NCI-H2107 (cell line): Measurements from ENCODE around the gene MRPS24.
A peak's percentile ranks its signal among the peaks of the same experiment; 100 is the strongest.
"Not testable (repeated sequence)": the region's sequence is repeated elsewhere in the genome, so short reads cannot be mapped to it uniquely, and the experiment has no call there.

Experiments
- DNase-seq: peaks from one replicate; lab custom pipeline; 2025; lab: John Stamatoyannopoulos, UW

MRPS24 gene

DNA sequence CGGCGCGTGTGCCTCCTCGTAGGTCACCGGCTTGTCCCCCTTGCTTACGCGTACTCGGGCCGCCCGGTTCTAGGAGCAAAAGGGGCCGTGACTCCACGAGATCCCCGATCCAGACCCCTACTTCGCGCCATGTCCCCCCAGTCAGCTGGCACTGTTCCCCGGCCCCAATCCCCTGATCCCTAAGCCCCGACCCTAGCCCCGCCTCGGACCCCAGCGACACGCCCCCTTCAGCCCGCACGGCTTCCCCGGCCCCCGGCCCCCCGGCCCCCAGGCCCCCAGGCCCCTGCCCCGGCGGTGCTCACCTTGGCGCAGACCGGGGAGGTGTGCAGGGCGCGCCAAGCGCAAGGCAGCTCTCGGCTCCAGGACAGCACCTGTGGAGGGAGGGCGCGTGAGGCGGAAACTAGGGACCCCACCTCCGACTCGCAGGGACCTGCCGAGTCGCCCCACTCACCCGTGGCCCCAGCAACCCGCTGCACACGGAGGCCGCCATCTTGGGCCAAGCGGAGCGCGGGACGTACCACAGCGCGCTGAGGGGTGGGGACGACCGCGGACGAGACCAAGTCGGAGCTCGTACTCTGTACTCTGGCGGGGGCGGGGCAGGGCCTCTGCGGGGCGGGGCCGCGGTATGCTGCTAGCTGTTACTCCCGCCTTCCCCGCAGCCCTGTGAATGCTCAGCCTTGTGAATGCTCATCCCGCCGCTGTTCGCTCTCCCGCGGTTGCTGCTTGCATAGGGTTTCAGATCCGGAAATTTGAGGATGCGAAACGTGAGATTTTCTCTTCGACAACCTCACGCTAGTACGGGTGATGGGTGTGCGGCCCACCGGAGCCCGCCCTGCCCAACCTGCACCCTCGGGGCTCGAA lies at the start of gene MRPS24:
TSS of gene MRPS24 (minus strand) at position 512 of the 861 bp plus-strand sequence. CDS start at position 490, 22 bp downstream.
- DNase-seq = peak; percentile 92

DNA sequence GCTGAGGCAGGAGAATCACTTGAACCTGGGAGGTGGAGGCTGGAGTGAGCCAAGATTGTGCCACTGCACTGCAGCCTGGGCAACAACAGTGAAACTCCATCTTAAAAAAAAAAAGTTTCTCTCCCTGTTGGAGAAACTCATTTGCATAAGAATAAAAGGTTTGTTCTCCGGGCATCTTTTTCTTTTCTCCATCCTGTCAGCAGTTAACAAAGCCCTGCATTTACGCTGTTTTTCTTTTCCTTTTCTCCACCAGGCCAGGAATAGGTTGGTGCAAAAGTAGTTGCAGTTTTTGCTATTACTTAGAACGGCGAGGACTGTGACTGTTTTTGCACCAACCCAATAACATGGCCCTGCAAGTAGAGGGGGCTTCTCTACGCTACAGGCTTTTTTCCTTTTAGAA lies 46.6 kb upstream of the MRPS24 start:
- DNase-seq = no peak

DNA sequence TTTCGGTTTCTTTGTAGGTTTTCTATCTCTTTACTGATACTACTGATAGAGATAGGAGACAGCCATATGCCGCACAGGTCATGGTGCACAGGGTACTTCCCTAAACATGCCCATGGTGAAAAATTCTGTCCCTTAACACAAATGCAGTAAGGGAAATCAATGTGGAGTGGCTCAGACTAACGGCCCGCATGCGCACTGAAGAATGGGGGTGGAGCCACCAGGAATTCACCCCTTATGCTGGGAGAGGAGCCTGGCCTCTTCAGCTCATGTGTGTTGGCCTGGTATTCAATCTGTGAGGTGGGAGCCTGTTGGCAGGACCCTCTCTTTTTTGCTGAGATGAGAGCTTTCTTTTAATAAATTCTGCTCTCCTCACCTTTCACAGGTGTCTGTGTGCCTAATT lies 45.5 kb upstream of the MRPS24 start:
- DNase-seq = no peak

DNA sequence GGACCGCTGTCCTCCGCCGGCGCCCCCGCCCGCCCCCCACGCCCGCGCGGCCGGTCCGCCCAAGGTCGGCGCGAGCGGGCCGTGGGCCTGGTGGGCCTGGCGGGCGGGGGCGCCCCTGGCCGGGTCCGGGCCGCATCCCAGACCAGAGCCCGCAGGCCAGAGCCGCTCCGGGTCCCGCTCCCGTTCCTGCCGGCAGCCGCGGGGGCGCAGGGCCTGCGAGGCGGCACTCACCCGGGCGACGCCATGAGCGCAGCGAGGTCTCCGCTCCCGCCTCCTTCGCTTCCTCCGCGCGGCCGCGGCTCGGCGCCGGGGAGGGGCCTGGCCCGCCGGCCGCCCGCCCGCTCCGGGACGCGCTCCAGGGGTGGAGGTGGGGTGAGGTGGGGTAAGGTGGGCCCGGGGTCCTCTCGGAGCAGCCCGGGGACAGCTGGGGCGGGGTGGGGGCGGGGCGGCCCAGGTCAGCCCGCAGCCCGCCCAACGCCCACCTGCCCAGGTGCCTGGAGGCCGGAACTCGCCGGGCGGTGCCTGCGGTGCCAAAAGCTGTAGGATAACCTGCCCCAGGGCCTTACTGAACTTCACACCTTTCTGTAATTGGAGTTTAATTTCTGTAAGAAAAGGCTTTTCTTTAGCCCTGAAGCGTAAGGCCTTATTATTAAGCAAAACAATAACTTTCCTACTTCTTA lies 37.2 kb upstream of the MRPS24 start, which contains the start of gene URGCP:
TSS of gene URGCP (minus strand) at position 266 of the 680 bp plus-strand sequence. CDS start at position 245, 21 bp downstream.
- peak; percentile 15 for DNase-seq

DNA sequence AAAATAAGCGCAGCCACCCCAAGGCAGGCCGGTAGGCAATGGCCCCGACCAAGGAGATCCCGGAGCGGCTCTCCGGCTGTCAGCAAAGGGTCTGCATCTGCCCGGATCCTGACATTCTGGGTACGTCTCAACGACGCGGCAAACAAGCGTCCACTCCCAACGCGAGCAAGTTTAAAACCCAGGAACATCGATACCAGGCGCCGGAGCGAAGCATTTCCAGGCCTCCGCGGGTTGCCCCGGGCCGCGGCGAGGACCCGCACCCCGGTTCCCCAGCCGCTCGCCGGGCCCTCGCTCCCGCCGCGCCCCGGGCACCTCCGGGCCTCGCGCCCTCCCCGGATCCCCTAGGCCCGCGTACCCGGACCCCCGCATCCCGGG lies 36.6 kb upstream of the MRPS24 start:
- DNase-seq = no peak

DNA sequence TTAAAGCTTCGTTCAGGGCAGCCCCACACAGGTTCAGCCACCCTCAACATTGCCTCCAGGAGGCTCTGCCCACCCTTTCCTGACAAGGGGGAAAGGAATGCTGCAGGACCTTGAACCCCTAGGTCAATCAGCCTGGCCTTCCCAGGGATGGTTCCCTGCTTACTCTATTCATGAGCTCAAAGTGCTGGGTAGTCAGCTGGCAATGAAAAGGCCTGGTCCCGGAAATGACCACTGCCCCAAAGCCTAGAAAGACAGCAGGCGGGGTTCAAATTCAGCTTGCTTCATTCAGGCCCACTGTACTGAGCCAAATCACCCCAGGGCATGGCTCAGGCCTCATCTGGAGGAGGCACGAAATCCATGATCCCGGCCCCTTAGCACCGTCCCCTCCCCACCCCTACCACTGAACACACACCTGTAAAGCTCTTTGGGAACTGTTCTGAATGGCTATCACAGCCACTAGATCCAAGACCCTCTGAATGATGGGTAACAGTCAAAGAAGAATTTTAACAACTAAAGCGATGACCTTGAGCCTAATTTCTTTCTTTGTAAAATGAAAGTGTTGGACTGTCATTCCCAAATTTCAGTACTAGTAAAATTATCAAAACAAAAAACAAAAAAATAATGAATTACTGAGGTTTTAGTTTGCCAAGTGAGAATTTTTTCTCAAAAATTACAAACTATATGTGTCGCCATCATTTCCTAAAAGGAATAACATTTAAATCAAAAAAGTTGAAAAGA lies 36.1 kb upstream of the MRPS24 start:
- DNase-seq = no peak

DNA sequence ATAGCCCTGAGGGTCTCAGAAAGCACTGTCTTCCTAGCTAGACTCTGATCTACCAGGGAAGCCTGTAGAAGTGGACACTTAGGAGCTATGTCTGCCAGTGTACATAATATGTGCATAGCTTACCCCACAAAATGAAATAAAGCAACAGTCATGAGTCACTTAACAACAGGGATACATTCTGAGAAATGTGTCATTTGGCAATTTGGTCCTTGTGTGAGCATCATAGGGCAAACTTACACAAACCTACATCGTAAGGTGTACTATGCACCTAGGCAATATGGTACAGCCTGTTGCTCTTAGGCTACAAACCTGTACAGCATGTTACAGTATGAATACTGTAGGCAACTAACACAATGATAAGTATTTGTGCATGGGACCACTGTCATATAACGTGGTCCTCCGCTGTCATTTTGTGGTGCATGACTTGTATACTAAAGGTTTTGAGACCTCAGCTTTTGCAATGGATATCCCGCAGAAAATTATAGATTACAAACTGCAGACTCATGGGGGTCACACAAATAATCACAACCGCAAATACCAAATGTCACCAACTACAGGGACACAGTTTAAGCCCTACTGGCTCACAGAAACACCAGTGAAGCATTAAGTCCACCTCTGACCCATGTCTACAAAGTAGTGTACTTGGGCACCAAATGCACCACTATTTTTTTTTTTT lies 35.4 kb upstream of the MRPS24 start:
- DNase-seq = no peak

DNA sequence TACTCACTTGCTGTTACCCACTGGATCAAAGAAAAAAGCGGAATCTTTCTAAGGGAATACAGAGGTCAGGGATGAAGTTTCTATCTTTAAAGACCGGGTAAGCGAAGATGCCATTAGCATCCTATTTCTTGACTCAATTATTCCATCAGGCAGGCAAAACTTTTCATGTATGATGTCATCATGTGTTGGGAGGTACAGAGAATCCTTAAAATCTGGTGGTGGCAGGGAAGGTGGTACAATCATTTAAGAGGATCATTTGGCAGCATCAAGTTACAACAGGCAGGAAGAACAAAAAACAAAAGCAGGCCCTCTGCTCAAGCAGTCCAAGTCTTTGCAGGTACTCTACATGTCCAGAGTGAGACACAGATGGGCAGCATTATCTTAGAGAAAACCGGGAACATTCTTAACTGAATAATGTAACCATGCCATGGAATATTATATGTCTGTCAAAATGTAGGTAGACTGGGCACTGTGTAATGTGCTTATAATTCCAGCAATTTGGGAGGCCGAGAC lies 33.3 kb upstream of the MRPS24 start:
- DNase-seq = no peak

DNA sequence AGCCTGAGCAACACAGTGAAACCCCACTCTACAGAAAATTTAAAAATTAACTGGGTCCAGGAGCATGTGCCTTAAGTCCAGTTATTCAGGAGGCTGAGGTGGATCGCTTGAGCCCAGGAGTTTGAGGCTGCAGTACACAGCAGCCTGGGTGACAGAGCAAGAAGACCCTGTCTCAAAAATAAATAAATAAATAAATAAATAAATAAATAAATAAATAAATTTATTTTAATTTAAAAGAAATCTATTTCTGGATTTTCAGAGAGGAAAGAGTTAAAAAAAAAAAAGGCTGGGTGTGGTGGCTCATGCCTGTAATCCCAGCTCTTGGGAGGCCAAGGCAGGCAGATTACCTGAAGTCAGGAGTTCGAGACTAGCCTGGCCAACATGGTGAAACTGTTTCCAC lies 29.3 kb upstream of the MRPS24 start:
- DNase-seq = not testable (repeated sequence)

DNA sequence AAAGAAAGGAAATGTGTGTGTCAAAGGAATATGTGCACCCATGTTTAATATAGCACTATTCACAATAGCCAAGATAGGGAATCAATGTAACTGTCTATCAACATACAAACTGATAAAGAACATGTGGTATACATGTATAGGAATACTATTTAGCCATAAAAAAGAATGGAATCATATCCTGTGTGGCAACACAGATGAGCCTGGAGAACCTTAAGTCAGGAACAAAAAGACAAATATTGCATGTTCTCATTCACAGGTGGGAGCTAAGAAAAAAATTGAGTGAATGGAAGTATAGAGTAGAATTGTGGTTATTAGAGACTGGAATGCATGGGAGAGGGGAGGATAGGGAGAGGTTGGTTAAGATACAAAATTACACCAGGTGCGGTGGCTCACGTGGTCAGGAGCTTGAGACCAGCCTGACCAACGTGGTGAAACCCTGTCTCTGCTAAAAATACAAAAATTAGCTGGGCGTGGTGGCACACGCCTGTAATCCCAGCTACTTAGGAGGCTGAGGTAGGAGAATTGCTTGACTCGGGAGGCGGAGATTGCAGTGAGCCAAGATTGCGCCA lies 26.6 kb upstream of the MRPS24 start:
- no peak for DNase-seq

DNA sequence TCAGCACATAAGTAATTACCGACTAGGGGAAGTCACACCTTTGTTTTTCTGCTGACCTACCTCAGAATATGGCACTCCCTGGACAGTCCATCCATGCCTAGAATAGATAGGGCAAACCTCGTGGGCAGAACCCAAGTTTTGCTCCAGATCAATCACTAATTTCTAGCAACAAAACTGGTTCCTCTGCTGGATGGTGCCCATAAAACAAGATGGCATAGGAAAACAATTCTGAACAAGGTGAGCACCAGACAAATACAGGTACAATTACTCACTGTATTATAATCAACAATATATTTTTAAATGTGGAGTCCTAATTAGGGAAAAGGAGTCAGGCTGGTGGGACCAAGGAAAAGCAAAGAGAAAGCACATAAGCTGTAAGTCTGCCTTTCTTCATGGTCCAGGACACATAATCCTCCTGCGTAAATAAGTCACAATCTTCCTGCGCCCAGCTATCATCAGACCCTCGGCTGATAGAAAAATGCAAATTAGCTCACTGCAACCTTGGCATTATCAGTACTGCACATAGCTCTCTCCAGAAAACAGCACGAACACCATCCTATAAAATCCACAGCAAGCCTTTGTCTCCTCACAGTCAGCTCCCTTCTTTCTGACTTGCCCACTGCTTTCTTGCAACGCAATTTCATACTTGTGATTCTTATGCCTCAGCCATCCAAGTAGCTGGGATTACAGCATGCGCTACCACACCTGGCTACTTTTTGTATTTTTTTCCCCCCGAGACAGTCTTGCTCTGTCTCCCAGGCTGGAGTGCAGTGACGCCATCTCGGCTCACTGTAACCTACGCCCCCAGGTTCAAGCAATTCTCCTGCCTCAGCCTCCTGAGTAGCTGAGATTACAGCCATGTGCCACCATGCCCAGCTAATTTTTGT lies 22.0 kb upstream of the MRPS24 start:
- no peak for DNase-seq

DNA sequence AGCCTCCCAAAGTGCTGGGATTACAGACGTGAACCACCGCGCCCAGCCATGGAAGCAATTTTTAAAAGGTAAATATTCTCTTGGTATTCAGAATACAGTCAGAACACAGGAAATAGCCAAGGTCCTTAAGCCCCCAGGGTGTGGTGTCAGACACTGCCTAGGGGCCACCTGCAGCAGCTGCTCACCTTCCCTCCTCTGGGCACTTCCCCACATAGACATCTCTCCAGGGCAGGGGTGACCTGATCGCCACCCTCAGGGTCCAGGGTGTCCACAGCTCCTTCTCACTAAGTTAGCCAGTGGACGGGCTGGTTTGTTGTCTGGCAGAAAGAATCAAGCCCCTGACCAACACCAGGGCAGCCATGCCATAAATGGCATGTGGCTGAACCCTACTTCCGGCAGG lies 21.2 kb upstream of the MRPS24 start:
- DNase-seq = no peak

DNA sequence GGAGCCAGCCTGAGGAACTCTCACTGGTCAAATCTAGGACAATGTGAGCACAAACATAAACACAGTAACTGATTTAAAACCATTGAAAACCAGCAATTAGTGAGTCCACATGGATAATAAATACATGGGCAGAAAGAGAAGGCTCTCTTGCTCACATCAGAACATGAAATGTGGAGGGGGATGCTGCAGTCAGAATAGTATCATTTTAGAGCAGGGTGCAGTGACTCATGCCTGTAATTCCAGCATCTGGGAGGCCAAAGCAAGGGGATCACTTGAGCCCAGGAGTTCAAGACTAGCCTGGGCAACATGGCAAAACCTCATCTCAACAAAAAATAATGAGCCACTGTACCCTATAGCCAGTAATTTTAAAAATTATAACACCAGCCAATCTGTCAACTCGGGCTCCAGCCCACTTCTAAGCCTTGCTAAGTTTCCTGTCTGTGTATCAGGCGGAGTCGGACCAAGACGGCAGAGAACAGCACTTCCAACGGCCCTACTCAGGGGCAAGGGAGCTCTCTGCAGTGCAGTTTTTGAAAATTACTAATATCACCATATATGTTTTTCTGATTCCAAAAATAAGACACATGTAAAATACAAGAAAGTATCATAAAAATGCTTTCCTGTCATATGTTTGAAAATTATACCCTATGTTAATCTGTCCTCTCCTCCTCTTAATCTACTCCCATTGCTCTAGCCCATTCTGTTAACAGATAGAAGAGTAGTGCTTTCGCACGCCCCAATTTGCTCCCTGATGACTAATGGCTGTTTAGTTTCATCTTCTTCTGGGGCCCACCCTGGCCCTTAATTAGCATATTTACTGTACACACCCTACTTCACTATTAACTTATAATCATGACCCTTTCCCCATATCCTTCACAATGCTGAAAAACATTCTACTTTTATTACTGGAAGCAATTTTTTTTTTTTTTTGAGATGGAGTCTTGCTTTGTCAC lies 20.0 kb upstream of the MRPS24 start:
- no peak for DNase-seq

DNA sequence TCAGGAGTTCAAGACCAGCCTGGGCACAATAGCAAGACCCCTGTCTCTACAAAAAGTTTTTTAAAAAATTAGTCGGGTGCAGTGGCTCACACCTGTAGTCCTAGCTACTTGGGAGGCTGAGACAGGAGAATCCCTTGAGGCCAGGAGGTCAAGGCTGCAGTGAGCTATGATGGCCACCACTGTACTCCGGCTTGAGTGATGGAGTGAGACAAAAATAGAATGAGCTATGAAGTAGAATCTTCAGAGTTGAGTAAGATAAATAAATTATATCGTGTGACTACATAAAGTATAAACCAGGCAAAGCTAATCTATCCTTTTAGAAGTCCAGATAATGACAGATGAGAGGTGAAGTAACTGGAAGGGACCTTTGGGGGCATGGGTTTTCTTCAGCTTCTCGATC lies 15.3 kb upstream of the MRPS24 start:
- DNase-seq = no peak

DNA sequence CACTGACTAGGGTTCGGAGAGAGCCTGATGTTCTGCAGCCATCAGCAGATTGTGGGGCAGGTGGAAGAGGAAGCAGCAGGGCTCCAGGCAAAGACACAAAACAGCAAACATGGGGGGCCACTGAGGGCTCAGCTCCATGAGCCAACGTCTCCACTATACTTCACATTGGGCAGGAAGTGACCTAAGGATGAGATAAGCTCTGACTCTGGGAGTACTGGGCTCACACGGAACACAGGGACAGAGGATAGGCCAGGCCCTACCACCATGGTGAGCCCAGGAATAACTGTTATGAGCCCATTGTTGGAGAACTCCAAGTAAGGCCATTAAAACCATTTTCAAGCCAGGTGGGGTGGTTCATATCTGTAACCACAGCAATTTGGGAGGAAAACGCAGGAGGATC lies 14.9 kb upstream of the MRPS24 start:
- DNase-seq = no peak

DNA sequence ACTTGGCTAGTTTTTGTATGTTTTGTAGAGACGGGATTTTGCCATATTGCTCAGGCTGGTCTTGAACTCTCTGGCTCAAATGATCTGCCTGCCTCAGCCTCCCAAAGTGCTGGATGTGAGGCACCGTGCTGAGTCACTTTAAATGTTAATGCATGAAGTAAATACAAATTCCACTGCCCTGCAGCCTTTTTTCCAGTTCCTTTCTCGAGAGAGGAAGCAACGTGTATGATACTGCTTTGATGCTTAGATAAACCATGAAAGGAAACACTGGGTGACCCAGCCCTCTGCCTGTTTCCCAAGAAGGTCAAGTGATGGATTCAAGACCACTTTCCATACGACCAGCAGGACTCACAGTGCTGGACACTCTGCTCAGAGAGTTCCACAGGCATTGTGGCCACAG lies 11.3 kb upstream of the MRPS24 start:
- no peak for DNase-seq

DNA sequence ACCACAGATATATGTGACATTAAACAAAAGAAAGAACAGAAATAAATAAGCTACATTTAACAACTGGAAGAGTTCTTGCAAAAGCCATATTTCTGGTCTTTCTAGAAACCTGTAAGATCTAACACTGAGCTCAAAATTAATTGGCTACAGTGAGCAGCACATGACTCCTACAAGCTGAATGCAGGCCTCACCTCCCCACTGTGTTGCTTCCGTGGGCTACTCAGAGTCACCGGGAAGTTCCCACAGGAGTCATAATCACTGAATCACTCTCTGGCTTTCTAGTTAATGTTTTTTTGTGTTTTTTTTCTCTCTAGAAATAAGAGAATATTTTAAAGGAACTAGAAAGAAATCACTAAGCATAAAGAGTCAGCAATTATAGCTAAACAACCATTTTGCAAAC lies 10.2 kb upstream of the MRPS24 start:
- DNase-seq = no peak

DNA sequence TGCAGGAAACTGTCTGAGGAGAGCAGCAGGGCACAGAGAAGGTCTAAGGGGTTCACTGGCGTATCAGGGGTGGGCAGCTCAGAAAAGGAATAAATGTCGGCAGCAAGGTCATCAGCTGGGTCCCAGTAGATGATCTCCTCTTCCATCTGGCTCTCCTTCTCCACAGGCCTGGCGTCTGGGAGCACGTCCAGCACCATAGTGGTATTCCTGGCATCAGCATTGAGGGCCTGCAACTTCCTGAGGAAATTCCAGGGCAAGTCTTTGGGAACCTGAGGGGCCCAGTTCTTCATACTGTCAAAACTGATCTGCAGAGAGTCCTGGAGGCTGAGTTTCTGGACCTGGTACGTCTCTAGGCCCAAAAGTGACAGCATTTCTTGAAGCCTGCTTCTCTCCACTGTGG lies 9.6 kb upstream of the MRPS24 start:
- DNase-seq = no peak
